PC-9 (cell line): ENCODE measurements around the gene EGFR.

Experiments
- CTCF ChIP-seq: fragments of 200-600 bp; sonication (generic); conservative IDR thresholded peaks from 2 replicates; pipeline ENCODE4 v1.6.1; 2017; ENCODE audit warnings: mixed run types, antibody characterized with exemption, mild to moderate bottlenecking, moderate library complexity
- EZH2 ChIP-seq: fragments of 200-600 bp; sonication (generic); IDR thresholded peaks from 2 replicates; pipeline ENCODE4 v1.8.0; 2017; ENCODE audit warnings: antibody characterized with exemption, low read depth

GRCh38 chr7:55135462-55135861 is 116.6 kb downstream of the EGFR start:
- TF ChIP-seq CTCF (no peak), EZH2 (no peak)
